ENCODE results near the gene SPINK13.
"Not testable (repeated sequence)": the region's sequence is repeated elsewhere in the genome, so short reads cannot be mapped to it uniquely, and the experiment has no call there.

SPINK13 gene, protein sequence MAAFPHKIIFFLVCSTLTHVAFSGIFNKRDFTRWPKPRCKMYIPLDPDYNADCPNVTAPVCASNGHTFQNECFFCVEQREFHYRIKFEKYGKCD

DNA sequence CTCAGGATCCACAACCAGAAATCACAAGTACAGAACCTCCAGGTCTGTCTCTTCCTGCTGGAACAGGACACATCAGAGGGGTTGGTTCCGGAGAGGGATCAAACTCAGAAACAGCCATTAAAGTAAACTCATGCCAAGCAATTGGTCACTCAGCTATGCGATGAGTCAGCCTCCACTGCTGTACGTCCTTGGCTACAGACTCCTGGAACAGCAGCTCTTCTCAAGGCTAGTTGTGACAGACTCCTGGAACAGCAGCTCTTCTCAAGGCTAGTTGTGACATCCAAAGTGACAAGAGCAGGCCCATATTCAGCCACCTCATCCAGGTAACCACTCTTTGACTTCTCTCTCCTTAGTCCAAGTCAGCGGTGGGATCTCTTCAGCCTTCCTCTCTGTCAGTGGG lies at the start of gene SPINK13:
Gene SPINK13, plus strand, starts transcription at position 229 of the 400 bp plus-strand sequence. CDS start 1,279 bp downstream, outside the sequence.
- H3K4me1 Mint-ChIP-seq, result no peaks in the 10 kb centered on the region
- no peaks in the 10 kb centered on the region for H3K36me3 Mint-ChIP-seq
- peaks cover 5% of the 10 kb centered on the region for H3K27me3 Mint-ChIP-seq
- H3K4me3 Mint-ChIP-seq, result no peak within 1 kb of the TSS
- H3K27ac Mint-ChIP-seq, result no peak within 1 kb of the TSS
- no peaks in the 10 kb centered on the region for H3K9me3 Mint-ChIP-seq

DNA sequence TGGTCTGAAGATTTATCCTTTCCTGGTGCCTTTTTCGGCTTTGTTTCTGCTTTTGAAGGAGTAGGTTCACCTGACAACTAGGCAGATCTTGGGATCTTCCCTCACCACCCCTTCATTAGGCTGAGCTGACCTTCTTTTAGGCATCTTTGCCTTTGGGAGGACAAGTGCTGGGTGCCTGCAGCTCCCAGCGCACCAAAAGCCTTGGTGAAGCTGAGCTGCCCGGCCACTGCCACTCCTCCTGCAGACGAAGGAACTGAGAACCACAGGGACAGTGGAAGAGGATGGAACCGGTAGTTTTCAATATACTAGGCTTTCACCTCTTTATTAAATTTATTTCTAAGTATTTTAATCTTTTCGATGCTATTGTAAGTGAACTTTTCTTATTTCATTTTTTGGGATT lies 47.1 kb upstream of the SPINK13 start:
- Mint-ChIP-seq H3K4me3 (no peak overlapping the region), H3K27ac (no peak overlapping the region), H3K27me3 (peaks cover 1% of the 10 kb centered on the region), H3K36me3 (no peaks in the 10 kb centered on the region), H3K4me1 (no peaks in the 10 kb centered on the region), H3K9me3 (no peaks in the 10 kb centered on the region)

DNA sequence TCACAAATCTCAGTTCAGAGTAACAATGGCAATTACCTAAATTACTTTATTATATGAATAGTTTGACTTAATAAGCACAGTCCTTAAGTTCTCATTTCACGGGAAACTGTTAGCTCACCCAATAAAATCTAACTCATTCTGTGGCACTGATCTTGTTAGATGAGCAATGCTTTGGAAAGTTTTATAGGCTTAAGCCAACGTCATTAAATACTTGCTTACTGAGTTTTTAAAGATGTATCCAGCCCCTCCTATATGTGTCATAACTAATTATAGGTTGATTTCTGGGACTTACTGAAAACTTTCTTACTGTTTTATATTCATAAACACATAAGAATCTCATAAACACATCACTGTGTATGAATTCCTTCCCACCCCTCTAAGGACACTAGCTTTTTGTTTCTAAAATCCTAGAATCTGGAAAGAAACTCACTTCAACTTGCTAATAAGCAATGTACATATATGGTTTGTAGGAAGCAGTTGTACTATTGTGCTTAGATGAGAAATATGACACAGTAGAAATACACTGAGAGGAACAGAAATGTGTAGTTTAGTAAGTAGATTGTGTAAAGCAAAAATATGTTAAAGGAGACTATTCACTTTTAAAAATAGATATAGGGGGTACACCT lies 44.4 kb upstream of the SPINK13 start:
- H3K9me3 Mint-ChIP-seq, result no peaks in the 10 kb centered on the region

DNA sequence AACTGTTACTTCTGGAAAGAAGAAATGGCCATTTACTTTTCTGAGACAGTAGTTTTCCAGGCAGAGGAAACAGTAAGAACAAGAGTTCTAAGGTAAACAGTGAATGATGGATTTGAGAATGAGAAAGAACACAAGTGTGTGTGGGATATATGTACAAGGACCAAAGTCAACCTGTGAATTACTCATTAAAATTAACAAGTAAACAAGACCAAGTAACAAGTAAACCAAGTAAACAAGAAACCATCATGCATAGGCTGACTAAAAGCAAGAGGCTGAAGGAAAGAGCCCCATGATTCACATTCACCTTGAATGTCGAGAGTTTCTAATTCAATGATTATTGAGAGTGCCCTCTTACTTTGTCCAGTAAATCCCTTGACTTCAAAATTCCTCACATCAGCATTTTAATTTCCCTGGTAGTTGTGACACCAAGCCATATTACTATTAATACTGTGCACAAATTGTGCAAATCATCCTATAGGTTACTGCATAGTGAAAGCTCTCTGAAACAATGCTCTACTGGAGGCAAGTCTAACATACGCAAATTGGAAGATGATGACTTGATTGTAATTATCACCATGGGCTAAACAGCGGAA lies 40.1 kb upstream of the SPINK13 start:
- H3K27me3 Mint-ChIP-seq, result no peaks in the 10 kb centered on the region
- no peaks in the 10 kb centered on the region for H3K4me1 Mint-ChIP-seq
- no peak overlapping the region for H3K27ac Mint-ChIP-seq
- H3K4me3 Mint-ChIP-seq, result no peak overlapping the region
- H3K36me3 Mint-ChIP-seq, result no peaks in the 10 kb centered on the region
- no peaks in the 10 kb centered on the region for H3K9me3 Mint-ChIP-seq

More for the DNA sequence above, 44.4 kb upstream of the SPINK13 start:
- no peaks in the 10 kb centered on the region for H3K4me1 Mint-ChIP-seq
- H3K27me3 Mint-ChIP-seq, result peaks cover 1% of the 10 kb centered on the region
- H3K4me3 Mint-ChIP-seq, result no peak overlapping the region
- no peak overlapping the region for H3K27ac Mint-ChIP-seq
- H3K36me3 Mint-ChIP-seq, result no peaks in the 10 kb centered on the region

DNA sequence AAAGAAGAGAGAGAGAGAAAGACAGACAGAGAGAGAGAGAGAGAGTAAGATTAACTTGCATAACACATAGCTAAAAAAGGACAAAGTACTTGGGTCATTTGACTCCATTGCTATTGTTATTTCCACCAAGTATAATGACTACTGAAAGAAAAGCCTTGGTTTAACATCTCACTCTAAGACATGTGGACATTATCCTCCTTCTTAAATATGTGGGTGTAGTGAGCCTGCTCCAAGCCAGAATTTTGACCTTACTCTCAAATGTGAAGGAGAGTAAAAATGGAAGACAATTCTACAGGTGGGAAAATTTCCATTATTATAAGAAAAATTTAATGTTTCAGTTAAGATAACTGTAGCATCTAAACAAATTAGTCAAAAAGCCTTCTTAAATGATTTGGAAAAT lies 38.8 kb upstream of the SPINK13 start:
- Mint-ChIP-seq H3K9me3 (no peaks in the 10 kb centered on the region), H3K36me3 (no peaks in the 10 kb centered on the region), H3K4me1 (no peaks in the 10 kb centered on the region), H3K27me3 (no peaks in the 10 kb centered on the region), H3K4me3 (no peak overlapping the region), H3K27ac (no peak overlapping the region)

DNA sequence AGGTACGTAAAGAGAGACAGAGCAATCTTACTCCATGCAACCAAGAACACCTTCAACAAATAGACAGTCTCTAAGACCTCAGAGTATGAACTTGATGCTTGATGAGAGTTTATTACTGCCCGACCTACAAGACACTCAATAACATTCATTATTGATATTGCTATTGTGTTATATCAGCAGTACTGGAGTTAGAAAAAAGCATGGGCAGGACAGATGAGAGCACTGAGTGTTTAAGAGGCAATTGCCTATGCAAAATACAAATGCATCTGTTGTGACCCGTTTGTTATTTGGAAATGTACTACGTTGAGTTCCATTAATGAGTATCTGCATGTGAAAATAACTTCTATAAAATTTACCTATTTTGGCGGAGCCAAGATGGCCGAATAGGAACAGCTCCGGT lies 38.4 kb upstream of the SPINK13 start:
- Mint-ChIP-seq H3K27ac (no peak overlapping the region), H3K9me3 (no peaks in the 10 kb centered on the region), H3K4me3 (no peak overlapping the region), H3K27me3 (no peaks in the 10 kb centered on the region), H3K4me1 (no peaks in the 10 kb centered on the region), H3K36me3 (no peaks in the 10 kb centered on the region)

DNA sequence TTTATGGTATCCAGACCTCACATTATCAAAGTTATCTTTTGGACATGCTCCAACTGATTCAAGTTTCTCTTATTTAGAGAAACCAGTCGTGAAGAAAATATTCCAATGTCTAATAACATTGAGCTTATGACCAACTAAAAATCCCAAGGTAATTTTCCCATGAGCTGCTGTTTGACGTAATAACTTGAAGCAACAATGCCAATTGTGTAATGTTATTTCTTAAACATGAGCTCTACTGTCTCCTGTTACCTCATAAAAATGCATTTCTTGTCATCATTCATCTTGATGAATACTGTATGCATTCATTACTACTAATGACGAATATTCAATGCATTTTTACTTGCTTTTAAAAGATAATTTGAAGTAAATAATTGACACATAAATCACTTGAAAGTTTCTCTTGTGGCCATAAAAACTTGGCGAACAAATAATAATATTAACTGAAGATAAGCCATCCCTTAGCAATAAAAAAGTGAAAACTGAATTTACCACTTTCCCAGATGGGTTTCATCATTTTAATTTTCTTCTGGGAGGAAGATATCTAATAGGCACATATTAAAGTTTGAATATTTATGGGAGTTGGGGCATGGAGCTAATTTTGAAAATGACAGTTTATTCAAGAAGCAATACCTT lies 30.7 kb upstream of the SPINK13 start:
- H3K9me3 Mint-ChIP-seq, result no peaks in the 10 kb centered on the region
- H3K27ac Mint-ChIP-seq, result no peak overlapping the region
- no peak overlapping the region for H3K4me3 Mint-ChIP-seq
- H3K27me3 Mint-ChIP-seq, result peaks cover 3% of the 10 kb centered on the region
- H3K36me3 Mint-ChIP-seq, result no peaks in the 10 kb centered on the region
- no peaks in the 10 kb centered on the region for H3K4me1 Mint-ChIP-seq

DNA sequence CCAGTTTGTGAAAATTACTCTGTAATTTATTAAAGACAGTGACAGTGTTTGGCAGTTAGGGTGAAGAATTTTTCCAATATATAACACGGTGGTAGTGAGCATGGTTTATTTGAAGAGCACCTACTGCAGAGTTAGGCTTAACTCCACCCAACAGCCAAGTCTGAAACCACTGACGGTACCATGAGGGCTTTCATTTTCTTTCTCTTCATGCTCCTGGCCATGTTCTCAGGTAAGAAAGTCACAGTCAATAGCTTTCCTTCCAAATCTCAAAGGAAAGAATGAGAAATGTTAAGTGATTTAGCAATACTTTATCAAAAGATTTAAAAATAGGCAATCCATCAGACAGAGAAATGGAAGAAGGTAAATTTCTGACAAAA lies 30.2 kb upstream of the SPINK13 start, which contains the start of gene MARCOL:
Gene MARCOL, plus strand, starts transcription at position 108 of the 377 bp plus-strand sequence. Its CDS starts 73 bp downstream, at position 181.
- Mint-ChIP-seq H3K27me3 (peaks cover 3% of the 10 kb centered on the region), H3K9me3 (no peaks in the 10 kb centered on the region), H3K4me1 (no peaks in the 10 kb centered on the region), H3K4me3 (no peak within 1 kb of the TSS), H3K36me3 (no peaks in the 10 kb centered on the region), H3K27ac (no peak within 1 kb of the TSS)

DNA sequence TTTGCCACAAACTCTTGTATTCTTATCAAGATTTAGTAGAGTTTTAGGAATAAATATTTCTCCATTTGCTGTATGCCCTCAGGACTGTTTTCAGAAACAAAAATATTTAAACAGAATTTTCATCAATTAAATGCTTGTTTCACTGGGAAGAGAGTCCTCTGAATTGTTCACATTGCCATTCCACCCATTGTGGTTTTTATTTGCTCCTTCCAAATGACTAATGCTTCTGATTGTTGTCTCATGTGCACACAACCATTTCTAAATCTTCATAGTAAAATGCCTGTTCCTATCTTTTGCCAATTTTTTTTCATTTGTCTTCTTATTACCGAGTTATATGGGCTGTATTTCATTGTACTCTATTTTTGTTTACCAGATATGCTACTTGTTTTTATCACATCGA lies 19.7 kb upstream of the SPINK13 start:
- Mint-ChIP-seq H3K27me3 (peaks cover 1% of the 10 kb centered on the region), H3K36me3 (no peaks in the 10 kb centered on the region), H3K9me3 (no peaks in the 10 kb centered on the region), H3K4me3 (no peak overlapping the region), H3K4me1 (no peaks in the 10 kb centered on the region), H3K27ac (no peak overlapping the region)

DNA sequence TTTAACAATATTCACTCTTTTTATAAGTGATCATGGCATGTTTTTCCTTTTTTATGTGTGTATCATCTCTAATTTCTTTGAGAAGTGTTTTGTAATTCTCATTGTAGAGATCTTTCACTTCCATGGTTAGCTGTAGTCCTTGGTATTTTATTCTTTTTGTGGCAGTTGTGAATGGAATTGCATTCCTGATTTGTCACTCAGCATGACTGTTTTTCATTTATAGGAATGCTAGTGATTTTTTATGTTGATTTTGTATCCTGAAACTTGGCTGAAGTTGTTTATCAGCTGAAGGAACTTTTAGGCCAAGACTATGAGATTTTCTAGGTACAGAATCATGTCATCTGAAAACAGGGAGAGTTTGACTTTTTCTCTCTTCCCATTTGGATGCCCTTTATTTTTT lies 13.1 kb upstream of the SPINK13 start:
- Mint-ChIP-seq H3K4me3 (no peak overlapping the region), H3K27ac (no peak overlapping the region), H3K36me3 (peaks cover 2% of the 10 kb centered on the region), H3K4me1 (no peaks in the 10 kb centered on the region), H3K9me3 (peaks cover 4% of the 10 kb centered on the region), H3K27me3 (no peaks in the 10 kb centered on the region)

DNA sequence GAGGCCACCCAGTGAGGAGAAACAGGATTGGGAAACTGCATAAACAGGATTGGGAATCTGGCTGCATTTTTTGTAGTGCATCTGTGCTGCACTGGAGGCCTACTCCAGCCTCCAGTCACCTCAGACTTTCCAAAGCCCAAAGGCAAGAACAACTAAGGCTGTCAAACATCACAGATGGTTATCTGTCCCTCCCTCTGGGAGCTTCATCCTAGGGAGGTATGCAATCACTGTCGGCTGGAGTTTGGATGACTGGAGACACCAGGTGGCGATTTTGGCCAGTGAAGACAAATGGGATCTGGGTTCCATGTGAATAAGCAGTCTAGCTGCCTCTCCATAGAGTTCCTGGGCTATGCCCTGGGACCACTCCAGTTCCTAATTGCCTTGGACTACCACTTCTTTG lies 9.3 kb upstream of the SPINK13 start:
- H3K36me3 Mint-ChIP-seq, result peaks cover 2% of the 10 kb centered on the region
- no peak overlapping the region for H3K27ac Mint-ChIP-seq
- no peaks in the 10 kb centered on the region for H3K4me1 Mint-ChIP-seq
- H3K27me3 Mint-ChIP-seq, result peaks cover 6% of the 10 kb centered on the region
- no peak overlapping the region for H3K4me3 Mint-ChIP-seq
- peaks cover 9% of the 10 kb centered on the region for H3K9me3 Mint-ChIP-seq

DNA sequence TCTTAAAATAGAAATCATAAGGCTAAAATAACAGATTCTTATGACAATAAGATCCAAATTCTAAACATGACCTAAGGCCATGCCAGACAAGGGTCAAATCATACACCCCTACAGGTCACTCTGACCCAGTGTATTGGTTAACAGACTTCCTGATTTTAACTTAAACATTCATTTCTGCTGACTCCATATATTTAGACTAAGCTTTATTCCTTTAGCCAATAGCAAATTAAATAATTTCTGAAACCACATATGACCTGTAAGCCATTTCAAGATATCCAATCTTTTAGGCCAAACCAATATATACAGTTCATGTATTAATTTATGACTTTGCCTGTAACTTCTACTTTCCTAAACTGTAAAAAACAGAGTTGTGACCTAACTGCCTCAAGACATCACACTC lies 7.4 kb upstream of the SPINK13 start:
- peaks cover 2% of the 10 kb centered on the region for H3K36me3 Mint-ChIP-seq
- peaks cover 7% of the 10 kb centered on the region for H3K9me3 Mint-ChIP-seq
- H3K27me3 Mint-ChIP-seq, result peaks cover 9% of the 10 kb centered on the region
- H3K27ac Mint-ChIP-seq, result no peak overlapping the region
- H3K4me3 Mint-ChIP-seq, result no peak overlapping the region
- H3K4me1 Mint-ChIP-seq, result no peaks in the 10 kb centered on the region

DNA sequence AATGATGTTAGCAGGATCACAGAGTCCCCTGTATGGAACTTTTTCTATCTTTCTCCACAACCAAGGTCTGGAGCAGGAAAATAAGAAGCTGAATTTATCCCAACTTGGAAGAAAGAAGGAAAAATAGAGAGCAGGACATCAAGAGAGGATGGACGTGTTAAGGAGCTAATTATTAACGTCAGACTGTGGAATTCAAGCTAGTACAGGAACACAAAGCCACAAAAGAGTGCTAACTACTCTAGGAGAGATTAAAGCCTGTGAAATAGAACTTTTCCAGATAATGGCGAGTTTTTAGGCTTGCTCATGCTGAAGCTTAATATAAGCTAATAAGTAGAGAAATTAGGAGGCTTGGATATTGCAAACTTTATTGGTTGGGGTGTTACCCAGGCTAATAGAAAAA lies 632 bp upstream of the SPINK13 start:
- H3K36me3 Mint-ChIP-seq, result no peaks in the 10 kb centered on the region
- no peak overlapping the region for H3K4me3 Mint-ChIP-seq
- H3K27ac Mint-ChIP-seq, result no peak overlapping the region
- H3K9me3 Mint-ChIP-seq, result no peaks in the 10 kb centered on the region
- no peaks in the 10 kb centered on the region for H3K4me1 Mint-ChIP-seq
- H3K27me3 Mint-ChIP-seq, result peaks cover 5% of the 10 kb centered on the region

DNA sequence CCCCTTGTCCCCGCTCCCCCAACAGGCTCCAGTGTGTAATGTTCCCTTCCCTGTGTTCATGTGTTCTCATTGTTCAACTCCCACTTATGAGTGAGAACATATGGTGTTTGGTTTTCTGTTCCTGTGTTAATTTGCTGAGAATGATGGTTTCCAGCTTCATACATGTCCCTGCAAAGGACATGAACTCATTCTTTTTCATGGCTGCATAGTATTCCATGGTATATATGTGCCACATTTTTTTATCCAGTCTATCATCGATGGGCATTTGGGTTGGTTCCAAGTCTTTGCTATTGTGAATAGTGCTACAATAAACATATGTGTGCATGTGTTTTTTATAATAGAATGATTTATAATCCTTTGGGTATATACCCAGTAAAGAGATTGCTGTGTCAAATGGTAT lies 6.5 kb downstream of the SPINK13 start:
- peaks cover 10% of the 10 kb centered on the region for H3K9me3 Mint-ChIP-seq
- not testable (repeated sequence) for H3K27ac Mint-ChIP-seq, H3K4me3 Mint-ChIP-seq, H3K27me3 Mint-ChIP-seq, H3K4me1 Mint-ChIP-seq, H3K36me3 Mint-ChIP-seq

DNA sequence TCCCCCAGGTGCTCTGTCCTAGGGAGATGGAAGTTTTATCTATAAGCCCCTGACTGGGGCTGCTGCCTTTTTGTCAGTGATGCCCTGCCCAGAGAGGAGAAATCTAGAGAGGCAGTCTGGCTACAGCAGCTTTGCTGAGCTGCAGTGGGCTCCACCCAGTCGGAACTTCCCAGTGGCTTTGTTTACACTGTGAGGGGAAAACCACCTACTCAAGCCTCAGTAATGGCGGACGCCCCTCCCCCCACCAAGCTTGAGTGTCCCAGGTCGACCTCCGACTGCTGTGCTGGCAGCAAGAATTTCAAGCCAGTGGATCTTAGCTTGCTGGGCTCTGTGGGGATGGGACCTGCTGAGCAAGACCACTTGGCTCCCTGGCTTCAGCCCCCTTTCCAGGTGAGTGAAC lies 12.3 kb downstream of the SPINK13 start:
- H3K4me1 Mint-ChIP-seq, H3K27ac Mint-ChIP-seq, H3K27me3 Mint-ChIP-seq, H3K4me3 Mint-ChIP-seq, H3K36me3 Mint-ChIP-seq: not testable (repeated sequence)
- H3K9me3 Mint-ChIP-seq, result peaks cover 10% of the 10 kb centered on the region

DNA sequence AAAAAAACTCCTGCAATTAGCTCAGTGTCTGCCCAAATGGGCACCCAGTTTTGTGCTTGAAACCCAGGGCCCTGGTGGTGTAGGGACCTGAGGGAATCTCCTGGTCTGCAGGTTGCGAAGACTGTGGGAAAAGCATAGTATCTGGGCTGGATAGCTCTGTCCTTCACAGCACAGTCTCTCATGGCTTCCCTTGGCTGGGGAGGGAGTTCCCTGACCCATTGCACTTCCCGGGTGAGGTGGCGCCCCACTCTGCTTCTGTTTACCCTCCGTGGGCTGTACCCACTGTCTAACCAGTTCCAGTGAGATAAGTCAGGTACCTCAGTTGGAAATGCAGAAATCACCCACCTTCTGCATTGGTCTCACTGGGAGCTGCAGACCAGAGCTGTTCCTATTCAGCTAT lies 12.7 kb downstream of the SPINK13 start:
- H3K27me3 Mint-ChIP-seq, H3K4me1 Mint-ChIP-seq, H3K4me3 Mint-ChIP-seq: not testable (repeated sequence)

More for the DNA sequence above, 12.7 kb downstream of the SPINK13 start:
- not testable (repeated sequence) for H3K36me3 Mint-ChIP-seq, H3K27ac Mint-ChIP-seq
- H3K9me3 Mint-ChIP-seq, result peaks cover 10% of the 10 kb centered on the region
